ENCODE data around the gene ATP13A1. TPM values are rescaled to one million over a fixed set of nuclear protein-coding genes. Genes with fewer than 3 reads are reported as not detected.

Gene ATP13A1
- total RNA-seq, 2 experiments from 2014 or later = 114 to 131 TPM

- peaks cover 78% of the 10 kb centered on the region for H3K4me1 Mint-ChIP-seq
- peak overlapping the region; percentile 97 for H3K27ac Mint-ChIP-seq
- CTCF ChIA-PET = interaction anchor here (0.6 to 1.3 kb wide), 5 partner anchors 17 to 44 kb away, joined by 3 to 5 read pairs (median 3); no protein-coding TSS in a partner anchor
- H3K9me3 Mint-ChIP-seq (ENCODE audit: low read depth) = no peaks in the 10 kb centered on the region
- peak overlapping the region; percentile 43 for H3K4me3 Mint-ChIP-seq
- H3K27me3 Mint-ChIP-seq = no peaks in the 10 kb centered on the region
- DNase-seq (peak; percentile 84), ATAC-seq (peak; percentile 68)
- peaks cover 51% of the 10 kb centered on the region for H3K36me3 Mint-ChIP-seq
Measured at GRCh38 chr19:19597809-19598306, 65.6 kb downstream of the ATP13A1 start.

Other genes with a start within 250 kb of the ATP13A1 start
- gene TSSK6, start 148.1 kb downstream of the ATP13A1 start, total RNA-seq = 1 to 10 TPM; 4.2 to 6.3 TPM
- gene NDUFA13, start 147.5 kb downstream of the ATP13A1 start, total RNA-seq = 100 to 1,000 TPM; 372 to 417 TPM
- 1 to 10 TPM; 7.4 to 9.9 TPM for gene YJEFN3, start 134.8 kb downstream of the ATP13A1 start, total RNA-seq
- under 1 TPM; 0.12 to 0.15 TPM for gene CILP2, start 125.4 kb downstream of the ATP13A1 start, total RNA-seq
- gene PBX4, start 45.0 kb downstream of the ATP13A1 start, total RNA-seq = 10 to 100 TPM; 39.9 to 62.3 TPM
- 10 to 100 TPM; 39.4 to 46.1 TPM for gene LPAR2, start 35.5 kb downstream of the ATP13A1 start, total RNA-seq
- 100 to 1,000 TPM; 110 to 111 TPM for gene GMIP, start 20.0 kb downstream of the ATP13A1 start, total RNA-seq
- 10 to 100 TPM; 75.0 to 93.7 TPM for gene ZNF101, start 5.2 kb upstream of the ATP13A1 start, total RNA-seq
- 1 to 10 TPM; 5.6 to 6.9 TPM for gene ZNF14, start 69.4 kb upstream of the ATP13A1 start, total RNA-seq
- 10 to 100 TPM; 16.8 to 27.4 TPM for gene ZNF506, start 158.1 kb upstream of the ATP13A1 start, total RNA-seq
- gene ZNF253, start 202.2 kb upstream of the ATP13A1 start, total RNA-seq = 10 to 100 TPM; 19.9 to 20.2 TPM
- gene ZNF93, start 237.3 kb upstream of the ATP13A1 start, total RNA-seq = 10 to 100 TPM; 10.8 to 18.6 TPM